ENCODE measurements around the gene RIBC2.

The RIBC2 gene

GRCh38 chr22:45473626-45474237, 60.2 kb downstream of the RIBC2 start:
- DNase-seq (ENCODE audit: low read depth) = no peak

GRCh38 chr22:45475063-45475747, 61.7 kb downstream of the RIBC2 start:
- DNase-seq (ENCODE audit: low read depth) = no peak

- no peak for DNase-seq (ENCODE audit: low read depth)
Measured at GRCh38 chr22:45475851-45476514, 62.5 kb downstream of the RIBC2 start.

GRCh38 chr22:45476814-45477213, 63.3 kb downstream of the RIBC2 start:
- no peak for DNase-seq (ENCODE audit: low read depth)

- DNase-seq (ENCODE audit: low read depth) = no peak
Measured at GRCh38 chr22:45477366-45478107, 64.0 kb downstream of the RIBC2 start.

- no peak for DNase-seq (ENCODE audit: low read depth)
Measured at GRCh38 chr22:45478108-45478771, 64.7 kb downstream of the RIBC2 start.

GRCh38 chr22:45480717-45481116, 67.2 kb downstream of the RIBC2 start:
- DNase-seq (ENCODE audit: low read depth) = no peak

GRCh38 chr22:45481661-45482060, 68.2 kb downstream of the RIBC2 start:
- DNase-seq (ENCODE audit: low read depth) = no peak

Measured in activated T-helper 9 cell treated with anti-CD3 and anti-CD28 coated beads, Interleukin-2, amount 50 U/mL, for 16 hours (primary cell).